HFFc6 (cell line): Measurements from ENCODE around the gene ADORA1. TPM values are rescaled to one million over a fixed set of nuclear protein-coding genes. Genes with fewer than 3 reads are reported as not detected.

ENCODE experiments used
- DNase-seq: peaks from one replicate; pipeline ENCODE4 v3.0.0-alpha.2; 2018
- H3K27ac Mint-ChIP-seq: 2 replicates; pipeline ENCODE4 v1.8.0; 2020; ENCODE audit warnings: mild to moderate bottlenecking, mixed read lengths
- H3K27me3 Mint-ChIP-seq: 2 replicates; pipeline ENCODE4 v1.8.0; 2021; ENCODE audit warnings: mild to moderate bottlenecking, moderate library complexity, mixed read lengths; ENCODE audit not compliant: insufficient read depth
- H3K36me3 Mint-ChIP-seq: 2 replicates; pipeline ENCODE4 v1.8.0; 2021; ENCODE audit warnings: low read depth, mixed read lengths
- H3K4me1 Mint-ChIP-seq: 2 replicates; pipeline ENCODE4 v1.8.0; 2020; ENCODE audit warnings: low read depth, mixed read lengths
- H3K4me3 Mint-ChIP-seq: 2 replicates; pipeline ENCODE4 v1.8.0; 2020; ENCODE audit warnings: mild to moderate bottlenecking, moderate library complexity, mixed read lengths
- H3K9me3 Mint-ChIP-seq: 2 replicates; pipeline ENCODE4 v1.8.0; 2020; ENCODE audit warnings: mild to moderate bottlenecking, mixed read lengths
- total RNA-seq, 6 experiments: library from RNA; stranded (reverse); fragmentation: NEBNext Ultra II Directional; extraction: Animal tissue kit (Norgen Biotek cat#: 25700); gene quantifications; 2 replicates in 1 of 6; 3 replicates in 5 of 6; pipeline ENCODE4 v1.2.3, GENCODE V29; 2021
- TF ChIP-seq, protein P1 (sequence below): fragments of 200-600 bp; sonication (generic); IDR thresholded peaks from 2 replicates; pipeline ENCODE4 v1.5.0; 2021; ENCODE audit warnings: antibody characterized with exemption, mild to moderate bottlenecking

The ADORA1 gene
- total RNA-seq, 6 experiments from 2014 or later, result 0.25 to 5.5 (median 0.53) TPM

DNA sequence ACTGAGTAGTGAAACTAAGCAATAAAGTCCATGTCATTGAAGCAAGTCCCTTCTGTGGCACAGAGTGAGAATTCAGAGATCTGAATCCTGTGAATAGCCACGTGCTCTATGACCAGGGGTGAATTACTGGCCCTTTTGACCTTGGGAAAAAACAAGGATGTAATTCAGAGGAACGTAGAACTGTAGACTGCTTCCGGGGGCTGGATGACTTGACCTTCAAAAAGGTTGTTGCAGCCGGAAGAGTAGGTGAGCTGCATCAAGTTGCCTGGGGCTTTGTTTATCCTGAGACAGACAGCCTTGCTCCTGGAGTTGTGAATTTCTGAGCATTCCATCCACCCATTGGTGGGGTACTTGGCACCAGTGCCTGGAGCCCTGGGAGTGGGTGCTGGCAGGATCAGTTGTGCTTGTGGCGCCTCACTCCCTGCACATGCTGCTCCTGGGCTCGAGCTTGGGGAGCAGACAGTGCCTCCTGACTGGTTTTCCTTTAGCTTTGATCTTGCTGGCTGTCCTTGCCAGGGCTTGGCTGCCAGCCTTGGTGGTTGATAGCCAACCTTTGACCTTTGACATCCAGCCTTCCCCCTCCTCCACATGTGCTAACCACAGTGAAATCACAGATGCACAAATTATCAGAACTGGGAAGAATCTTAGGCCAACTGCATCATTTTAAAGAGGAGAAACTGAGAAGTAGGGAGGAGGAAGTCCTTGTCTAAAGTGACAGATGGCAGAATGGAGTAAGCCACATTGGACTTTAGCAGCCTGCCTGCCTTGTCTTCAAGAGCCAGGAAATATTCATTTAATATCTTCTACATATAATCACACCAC lies 25.5 kb upstream of the ADORA1 start:
- TF ChIP-seq, protein P1, sequence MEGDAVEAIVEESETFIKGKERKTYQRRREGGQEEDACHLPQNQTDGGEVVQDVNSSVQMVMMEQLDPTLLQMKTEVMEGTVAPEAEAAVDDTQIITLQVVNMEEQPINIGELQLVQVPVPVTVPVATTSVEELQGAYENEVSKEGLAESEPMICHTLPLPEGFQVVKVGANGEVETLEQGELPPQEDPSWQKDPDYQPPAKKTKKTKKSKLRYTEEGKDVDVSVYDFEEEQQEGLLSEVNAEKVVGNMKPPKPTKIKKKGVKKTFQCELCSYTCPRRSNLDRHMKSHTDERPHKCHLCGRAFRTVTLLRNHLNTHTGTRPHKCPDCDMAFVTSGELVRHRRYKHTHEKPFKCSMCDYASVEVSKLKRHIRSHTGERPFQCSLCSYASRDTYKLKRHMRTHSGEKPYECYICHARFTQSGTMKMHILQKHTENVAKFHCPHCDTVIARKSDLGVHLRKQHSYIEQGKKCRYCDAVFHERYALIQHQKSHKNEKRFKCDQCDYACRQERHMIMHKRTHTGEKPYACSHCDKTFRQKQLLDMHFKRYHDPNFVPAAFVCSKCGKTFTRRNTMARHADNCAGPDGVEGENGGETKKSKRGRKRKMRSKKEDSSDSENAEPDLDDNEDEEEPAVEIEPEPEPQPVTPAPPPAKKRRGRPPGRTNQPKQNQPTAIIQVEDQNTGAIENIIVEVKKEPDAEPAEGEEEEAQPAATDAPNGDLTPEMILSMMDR, result no peak
- H3K4me3 Mint-ChIP-seq, result no peak overlapping the region
- H3K4me1 Mint-ChIP-seq, result no peaks in the 10 kb centered on the region
- H3K9me3 Mint-ChIP-seq, result peaks cover 10% of the 10 kb centered on the region; the same call in 1 of the 2 replicates
- H3K36me3 Mint-ChIP-seq, result peaks cover 7% of the 10 kb centered on the region; the same call in 1 of the 2 replicates
- H3K27me3 Mint-ChIP-seq, result peaks cover 30% of the 10 kb centered on the region
- H3K27ac Mint-ChIP-seq, result no peak overlapping the region
- no peak for DNase-seq

DNA sequence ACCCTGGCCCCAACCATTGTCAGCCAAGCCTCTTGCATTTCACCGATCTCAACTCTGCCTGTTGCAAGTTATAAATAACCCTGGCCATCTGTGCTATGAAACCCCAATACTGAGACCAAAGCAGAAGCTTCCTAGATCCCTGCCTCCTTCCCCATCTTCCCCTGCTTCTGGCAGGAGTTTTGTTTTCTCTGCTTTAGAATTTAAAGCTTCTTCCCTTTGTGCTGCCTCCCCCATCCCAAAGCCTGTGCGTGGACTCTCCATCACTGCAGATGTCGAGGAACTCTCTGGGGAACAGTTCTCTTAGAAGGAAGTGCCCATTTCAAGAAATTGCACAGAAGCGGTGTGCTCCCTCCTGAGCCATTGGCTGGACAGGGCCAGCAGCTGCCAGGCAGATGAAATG lies 24.3 kb upstream of the ADORA1 start:
- Mint-ChIP-seq H3K9me3 (peaks cover 10% of the 10 kb centered on the region; the same call in 1 of the 2 replicates), H3K4me3 (no peak overlapping the region)
- no peak for DNase-seq

DNA sequence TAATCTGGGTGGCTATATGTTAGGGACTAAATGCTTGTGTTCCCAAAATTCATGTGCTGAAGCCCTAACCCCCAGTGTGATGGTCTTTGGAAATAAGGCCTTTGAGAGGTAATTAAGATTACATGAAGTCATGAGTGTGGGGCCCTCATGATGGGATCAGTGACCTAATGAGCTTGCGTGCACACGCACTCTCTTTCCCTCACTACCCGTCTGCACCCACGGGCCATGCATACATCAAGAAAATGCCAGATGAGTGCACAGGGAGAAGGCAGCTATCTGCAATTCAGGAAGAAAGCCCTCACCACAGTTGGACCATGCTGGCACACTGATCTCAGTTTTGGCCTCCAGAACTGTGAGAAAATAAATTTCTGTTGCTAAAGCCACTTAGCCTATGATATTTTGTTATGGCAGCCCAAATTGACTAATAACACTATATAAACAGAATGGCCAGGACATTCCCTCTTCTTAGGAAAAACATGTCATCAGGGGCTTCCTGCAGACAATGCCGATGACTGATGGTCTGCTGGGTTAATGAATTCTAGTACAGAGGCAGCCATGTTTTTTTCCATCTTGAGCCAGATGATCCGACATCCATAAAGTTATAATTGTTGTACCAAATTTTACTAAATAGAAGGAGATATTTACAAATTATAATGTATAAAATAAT lies 23.6 kb upstream of the ADORA1 start:
- TF ChIP-seq, protein P1, result no peak
- H3K4me3 Mint-ChIP-seq, result no peak overlapping the region
- DNase-seq, result no peak
- no peak overlapping the region for H3K27ac Mint-ChIP-seq
- peaks cover 26% of the 10 kb centered on the region for H3K27me3 Mint-ChIP-seq
- H3K36me3 Mint-ChIP-seq, result peaks cover 7% of the 10 kb centered on the region; the same call in 1 of the 2 replicates
- peaks cover 10% of the 10 kb centered on the region; the same call in 1 of the 2 replicates for H3K9me3 Mint-ChIP-seq
- H3K4me1 Mint-ChIP-seq, result no peaks in the 10 kb centered on the region

More for the DNA sequence above, 24.3 kb upstream of the ADORA1 start:
- Mint-ChIP-seq H3K4me1 (no peaks in the 10 kb centered on the region), H3K36me3 (peaks cover 7% of the 10 kb centered on the region; the same call in 1 of the 2 replicates), H3K27me3 (peaks cover 29% of the 10 kb centered on the region), H3K27ac (no peak overlapping the region)
- TF ChIP-seq, protein P1, result no peak

DNA sequence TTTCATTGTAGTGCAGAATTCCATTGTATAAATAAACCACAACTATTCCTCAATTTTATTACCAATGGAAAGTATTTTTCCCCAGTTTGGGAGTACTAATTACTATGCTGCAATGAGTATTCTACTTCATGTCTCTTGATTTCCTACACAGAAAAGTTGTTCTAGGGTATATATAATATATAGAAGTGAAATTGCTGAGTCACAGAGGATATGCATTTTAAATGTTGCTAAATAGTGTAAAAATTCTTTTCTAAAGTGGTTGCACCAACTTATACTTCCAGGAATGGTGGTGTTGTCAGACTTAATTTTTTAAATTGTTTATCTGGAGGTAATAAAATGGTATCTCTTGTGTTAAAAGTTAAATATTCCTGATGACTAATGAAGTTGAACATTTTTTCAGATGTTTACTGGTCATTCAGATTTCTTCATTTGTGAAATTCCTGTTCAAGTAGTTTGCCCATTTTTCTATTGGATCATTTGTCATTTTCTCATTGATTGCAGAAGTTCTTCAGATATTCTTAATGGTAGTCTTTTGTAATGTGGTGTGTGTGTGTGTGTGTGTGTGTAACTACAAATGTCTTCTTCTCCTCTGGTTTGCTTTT lies 22.6 kb upstream of the ADORA1 start:
- TF ChIP-seq, protein P1, result no peak
- no peak for DNase-seq
- Mint-ChIP-seq H3K4me3 (no peak overlapping the region), H3K9me3 (peaks cover 10% of the 10 kb centered on the region; the same call in 1 of the 2 replicates), H3K4me1 (no peaks in the 10 kb centered on the region), H3K27ac (no peak overlapping the region), H3K36me3 (peaks cover 7% of the 10 kb centered on the region; the same call in 1 of the 2 replicates), H3K27me3 (peaks cover 32% of the 10 kb centered on the region)

DNA sequence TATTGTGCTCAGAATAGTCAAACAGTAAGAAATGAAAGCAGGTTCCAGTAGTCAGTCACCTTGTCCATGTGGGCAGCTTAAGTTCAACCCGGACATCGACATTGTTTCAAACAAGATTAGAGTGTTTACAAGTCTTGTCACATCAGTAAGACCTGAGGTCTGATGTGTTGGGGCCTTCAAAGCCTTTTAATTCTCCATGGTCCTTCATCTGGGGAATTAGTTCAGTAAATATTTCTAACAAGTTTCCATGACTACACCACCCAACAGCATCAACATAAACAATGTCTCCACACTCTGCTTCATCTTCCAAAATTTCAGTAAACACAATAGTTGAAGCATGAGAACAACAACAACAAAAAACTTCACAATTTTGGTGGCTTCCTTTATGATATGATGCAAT lies 15.1 kb upstream of the ADORA1 start:
- no peaks in the 10 kb centered on the region for H3K4me1 Mint-ChIP-seq
- TF ChIP-seq, protein P1, result no peak
- no peaks in the 10 kb centered on the region for H3K36me3 Mint-ChIP-seq
- peaks cover 48% of the 10 kb centered on the region for H3K27me3 Mint-ChIP-seq
- H3K9me3 Mint-ChIP-seq, result no peaks in the 10 kb centered on the region
- H3K27ac Mint-ChIP-seq, result no peak overlapping the region
- H3K4me3 Mint-ChIP-seq, result no peak overlapping the region
- DNase-seq, result no peak
